H1 (cell line): Measurements from ENCODE around the gene FGF12. TPM values are rescaled to one million over a fixed set of nuclear protein-coding genes. Genes with fewer than 3 reads are reported as not detected.

Experiments used
- BACH1 ChIP-seq: IDR thresholded peaks from 2 replicates; pipeline ENCODE4 v1.6.1; 2012; ENCODE audit warnings: low read length, improper control_type of control experiment
- CBX8 ChIP-seq: fragments of 300-800, 300-1000 bp; sonication (generic); IDR thresholded peaks from 2 replicates; pipeline ENCODE4 v1.7.1; 2016; ENCODE audit warnings: low read depth, low read length, borderline replicate concordance
- KDM4A ChIP-seq: IDR thresholded peaks from one replicate; pipeline ENCODE4 v1.7.1; 2012; ENCODE audit warnings: low read depth, mild to moderate bottlenecking, moderate library complexity, low read length, inconsistent platforms; ENCODE audit not compliant: severe bottlenecking
- SIX5 ChIP-seq: IDR thresholded peaks from 2 replicates; pipeline ENCODE4 v1.6.1; 2011; ENCODE audit warnings: mild to moderate bottlenecking, low read depth, low read length
- polyA plus RNA-seq, 7 experiments: library from polyadenylated mRNA; depleted of rRNA in 3 of 7; stranded (reverse) in 5 of 7; unstranded in 2 of 7; fragments of >200 nt in 5 of 7; fragments of 200-250 nt in 2 of 7; gene quantifications; 1 replicate in 5 of 7; 2 replicates in 1 of 7; 4 replicates in 1 of 7; pipeline versions ENCODE4 v1.2.1 to v1.2.3, GENCODE V29; 2011 to 2013; ENCODE audit warnings: missing spikeins in 2 of 7, mixed read lengths in 2 of 7
- total RNA-seq: library from RNA; stranded (reverse); fragmentation: NEBNext Ultra II Directional; extraction: Animal tissue kit (Norgen Biotek cat#: 25700); gene quantifications from 2 replicates; pipeline ENCODE4 v1.2.1, GENCODE V29; 2021

FGF12 gene
- total and polyA plus RNA-seq, 2 of the 8 experiments (the other 6 are each of a cell fraction or from before 2014, with no cell fraction given): 4.1 to 16.6 TPM

DNA sequence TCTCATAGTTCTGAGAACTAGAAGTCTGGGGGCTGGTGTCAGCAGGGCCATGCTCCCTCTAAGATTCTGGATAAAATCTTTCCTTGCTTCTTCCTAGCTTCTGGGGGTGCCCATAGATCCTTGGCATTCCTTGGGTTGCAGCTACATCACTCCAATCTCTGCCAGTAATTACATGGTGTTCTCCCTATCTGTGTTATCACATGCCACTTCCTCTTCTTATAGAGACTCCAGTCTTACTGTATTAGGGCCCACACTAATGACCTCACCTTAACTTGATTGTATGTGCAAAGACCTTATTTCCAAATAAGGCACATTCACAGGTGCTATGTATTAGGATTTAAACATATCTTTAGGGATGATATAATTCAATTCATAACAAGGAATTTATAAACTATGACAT, 618.5 kb downstream of the FGF12 start (continued):
- TF ChIP-seq CBX8 (no peak), BACH1 (no peak), SIX5 (no peak), KDM4A (no peak)
